Keratinocyte (primary cell): ENCODE measurements around the gene HOMER3.

ENCODE experiments used
- EZH2 ChIP-seq: IDR thresholded peaks from one replicate; pipeline ENCODE4 v1.6.1; 2012; ENCODE audit warnings: inconsistent platforms, mild to moderate bottlenecking, low read length, moderate library complexity
- TF ChIP-seq, protein P1 (sequence below), 3 experiments: IDR thresholded peaks in 1 of 3; conservative IDR thresholded peaks in 1 of 3; optimal IDR thresholded peaks in 1 of 3; 2 replicates in 2 of 3; 3 replicates in 1 of 3; pipeline versions ENCODE3 to v1.5.1; 2011; ENCODE audit warnings: low read length in 3 of 3, mild to moderate bottlenecking in 3 of 3, moderate library complexity in 2 of 3, control low read depth in 1 of 3, inconsistent platforms in 1 of 3; ENCODE audit not compliant: insufficient read depth in 2 of 3; ENCODE audit errors: extremely low read depth in 1 of 3

DNA sequence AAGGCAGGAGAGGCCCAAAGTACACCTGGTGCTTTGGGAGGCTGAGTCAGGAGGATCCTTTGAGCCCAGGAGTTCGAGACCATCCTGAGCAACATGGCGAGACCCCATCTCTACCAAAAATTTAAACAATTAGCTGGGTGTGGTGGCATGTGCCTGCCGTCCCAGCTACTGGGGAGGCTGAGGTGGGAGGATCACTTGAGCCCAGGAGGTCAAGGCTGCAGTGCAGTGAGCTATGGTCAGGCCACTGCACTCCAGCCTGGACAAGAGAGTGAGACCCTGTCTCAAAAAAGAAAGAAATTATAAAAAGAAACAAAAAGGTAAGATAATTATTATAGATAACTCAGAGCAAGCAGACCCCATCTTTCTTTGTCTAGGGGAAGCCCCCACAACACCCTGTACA is 1.9 kb downstream of the HOMER3 start:
- no peak for TF ChIP-seq EZH2
- TF ChIP-seq, protein P1, sequence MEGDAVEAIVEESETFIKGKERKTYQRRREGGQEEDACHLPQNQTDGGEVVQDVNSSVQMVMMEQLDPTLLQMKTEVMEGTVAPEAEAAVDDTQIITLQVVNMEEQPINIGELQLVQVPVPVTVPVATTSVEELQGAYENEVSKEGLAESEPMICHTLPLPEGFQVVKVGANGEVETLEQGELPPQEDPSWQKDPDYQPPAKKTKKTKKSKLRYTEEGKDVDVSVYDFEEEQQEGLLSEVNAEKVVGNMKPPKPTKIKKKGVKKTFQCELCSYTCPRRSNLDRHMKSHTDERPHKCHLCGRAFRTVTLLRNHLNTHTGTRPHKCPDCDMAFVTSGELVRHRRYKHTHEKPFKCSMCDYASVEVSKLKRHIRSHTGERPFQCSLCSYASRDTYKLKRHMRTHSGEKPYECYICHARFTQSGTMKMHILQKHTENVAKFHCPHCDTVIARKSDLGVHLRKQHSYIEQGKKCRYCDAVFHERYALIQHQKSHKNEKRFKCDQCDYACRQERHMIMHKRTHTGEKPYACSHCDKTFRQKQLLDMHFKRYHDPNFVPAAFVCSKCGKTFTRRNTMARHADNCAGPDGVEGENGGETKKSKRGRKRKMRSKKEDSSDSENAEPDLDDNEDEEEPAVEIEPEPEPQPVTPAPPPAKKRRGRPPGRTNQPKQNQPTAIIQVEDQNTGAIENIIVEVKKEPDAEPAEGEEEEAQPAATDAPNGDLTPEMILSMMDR (optimal IDR thresholded peaks at IDR 0.05 in 1 of 3, IDR thresholded peaks at IDR 0.05 in 1 of 3, conservative IDR thresholded peaks at IDR 0.05 in 1 of 3; ENCODE audit: extremely low read depth in 1 of 3, insufficient read depth in 2 of 3, low read length in 3 of 3) = no peak
